HG03342 (cell line): ENCODE results near the gene YTHDF1.

ENCODE experiments used
- ATAC-seq: cut with Tn5 transposase; IDR thresholded peaks from one replicate; pipeline ENCODE4 v1.9.1; 2021; ENCODE audit warnings: mild to moderate bottlenecking, moderate library complexity; ENCODE audit not compliant: unreplicated experiment

The YTHDF1 gene

DNA sequence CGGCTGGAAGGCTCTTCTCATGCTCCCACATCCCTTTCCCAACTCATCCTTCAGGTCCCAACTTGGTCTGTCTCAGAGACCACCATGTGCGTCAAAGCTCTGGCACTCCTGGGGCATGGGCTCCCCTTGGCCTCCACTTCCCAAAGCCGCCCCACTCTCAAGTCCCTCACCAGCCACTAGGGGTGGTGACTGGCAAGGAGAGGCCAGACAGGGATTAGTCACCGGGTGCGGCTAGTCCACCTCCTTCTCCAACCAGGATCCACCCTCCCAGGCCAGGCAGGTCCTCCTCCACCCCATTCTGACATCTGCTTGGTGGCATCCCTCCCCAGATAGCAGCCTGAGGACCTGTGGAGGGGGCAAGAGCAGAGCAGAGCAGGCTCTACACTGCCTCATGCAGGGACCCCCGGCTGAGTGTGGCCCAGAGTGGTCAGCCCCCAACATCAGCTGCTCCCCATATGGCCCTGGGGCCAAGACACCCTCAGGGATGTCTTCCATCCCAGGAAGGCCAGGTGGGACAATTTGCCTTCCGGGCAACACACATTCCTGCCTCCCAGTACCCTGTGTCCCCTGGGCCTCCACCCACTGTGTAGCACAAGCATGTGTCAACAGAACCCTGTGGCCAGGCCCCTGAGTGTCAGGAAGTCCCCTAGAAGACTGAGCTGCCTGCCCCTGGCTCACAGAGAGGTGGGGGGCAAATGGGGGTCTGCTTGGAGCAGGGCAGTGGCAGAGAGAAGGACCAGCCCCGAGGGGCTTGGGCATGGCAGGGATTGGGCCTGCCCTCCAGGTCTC, 29.2 kb downstream of the YTHDF1 start:
- no peak for ATAC-seq

DNA sequence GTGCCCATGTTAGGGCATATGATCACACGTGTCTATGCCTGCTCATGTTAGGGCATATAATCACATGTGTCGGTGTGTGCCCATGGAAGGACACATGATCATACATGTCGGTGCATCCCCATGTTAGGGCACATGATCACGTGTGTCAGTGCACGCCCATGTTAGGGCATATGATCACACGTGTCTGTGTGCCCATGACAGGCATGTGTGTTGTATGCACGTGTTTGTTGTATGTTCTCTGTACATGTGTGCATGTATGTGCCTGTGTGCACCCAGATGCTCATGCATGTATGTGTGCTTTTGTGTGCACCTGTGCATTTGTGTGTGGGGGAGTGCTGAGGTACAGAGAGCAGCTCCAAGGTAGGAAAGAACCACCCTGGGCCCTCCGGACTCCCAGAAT, 29.8 kb downstream of the YTHDF1 start:
- no peak for ATAC-seq

DNA sequence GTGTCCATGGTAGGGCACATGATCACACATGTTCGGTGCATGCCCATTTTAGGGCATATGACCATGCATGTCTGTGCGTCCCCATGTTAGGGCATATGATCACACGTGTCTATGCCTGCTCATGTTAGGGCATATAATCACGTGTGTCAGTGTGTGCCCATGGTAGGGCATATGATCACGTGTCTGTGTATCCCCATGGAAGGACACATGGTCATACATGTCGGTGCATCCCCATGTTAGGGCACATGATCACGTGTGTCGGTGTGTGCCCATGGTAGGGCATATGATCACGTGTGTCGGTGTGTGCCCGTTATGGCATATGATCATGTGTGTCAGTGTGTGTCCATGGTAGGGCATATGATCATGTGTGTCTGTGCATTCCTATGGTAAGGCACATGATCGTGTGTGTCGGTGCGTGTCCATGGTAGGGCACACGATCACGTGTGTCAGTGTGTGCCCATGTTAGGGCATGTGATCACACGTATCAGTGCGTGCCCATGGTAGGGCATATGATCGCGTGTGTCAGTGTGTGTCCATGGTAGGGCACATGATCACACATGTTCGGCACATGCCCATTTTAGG, 30.6 kb downstream of the YTHDF1 start:
- ATAC-seq: no peak

DNA sequence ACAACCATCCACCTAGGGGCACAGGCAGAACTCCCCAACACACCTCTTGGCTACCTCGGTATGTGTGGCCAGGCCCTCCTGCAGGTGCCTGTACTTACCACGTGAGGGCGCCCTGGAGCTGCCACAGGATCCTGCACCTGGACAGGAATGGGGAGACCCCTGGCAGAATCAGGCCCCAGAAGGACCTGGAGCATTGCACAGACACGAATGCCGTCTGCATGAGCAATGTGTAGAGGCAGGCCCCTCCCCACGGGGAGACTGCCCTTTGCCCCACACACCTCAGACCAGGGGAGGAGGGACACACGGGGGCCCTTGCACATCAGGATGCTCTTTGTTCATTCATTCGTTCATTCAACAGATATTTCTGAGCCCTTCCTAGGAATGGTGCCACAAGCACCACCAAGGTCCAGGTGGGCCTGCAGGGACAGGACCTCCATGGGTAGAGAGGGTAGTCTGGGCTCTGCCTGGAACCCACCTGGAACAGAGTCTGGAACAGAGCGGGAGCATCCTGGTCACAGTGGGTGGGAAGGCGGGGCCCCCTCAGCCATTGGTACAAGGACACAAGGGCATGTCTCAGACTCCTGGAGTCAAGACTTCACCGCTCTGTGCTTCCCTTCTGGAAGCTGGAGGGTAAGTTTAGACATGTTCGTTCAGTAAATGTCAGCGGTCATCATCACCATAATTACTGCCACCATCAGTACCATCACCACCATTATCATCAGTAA, 32.3 kb downstream of the YTHDF1 start:
- no peak for ATAC-seq

DNA sequence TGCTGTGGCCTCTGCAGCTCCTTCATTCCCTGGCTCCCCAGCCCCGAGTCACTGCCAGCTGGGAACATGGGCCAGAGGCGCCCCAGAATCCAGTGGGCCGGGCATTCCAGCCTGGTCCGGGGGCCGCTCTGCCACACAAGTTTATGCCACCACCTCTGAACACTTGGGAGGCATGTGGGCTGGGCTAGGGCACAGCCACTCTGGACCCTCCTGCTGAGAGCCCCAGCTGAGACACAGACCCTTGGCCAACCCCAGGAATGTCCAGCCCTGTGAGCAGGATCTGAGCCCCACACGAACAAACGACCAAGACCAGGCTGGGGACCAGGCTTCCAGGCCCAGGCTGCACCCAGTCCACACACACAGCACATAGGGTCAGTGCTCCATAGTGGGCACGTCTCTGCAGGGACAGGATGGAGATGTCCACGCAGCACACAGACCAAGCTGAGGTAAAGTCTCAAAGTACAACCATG, 33.0 kb downstream of the YTHDF1 start:
- ATAC-seq: no peak

DNA sequence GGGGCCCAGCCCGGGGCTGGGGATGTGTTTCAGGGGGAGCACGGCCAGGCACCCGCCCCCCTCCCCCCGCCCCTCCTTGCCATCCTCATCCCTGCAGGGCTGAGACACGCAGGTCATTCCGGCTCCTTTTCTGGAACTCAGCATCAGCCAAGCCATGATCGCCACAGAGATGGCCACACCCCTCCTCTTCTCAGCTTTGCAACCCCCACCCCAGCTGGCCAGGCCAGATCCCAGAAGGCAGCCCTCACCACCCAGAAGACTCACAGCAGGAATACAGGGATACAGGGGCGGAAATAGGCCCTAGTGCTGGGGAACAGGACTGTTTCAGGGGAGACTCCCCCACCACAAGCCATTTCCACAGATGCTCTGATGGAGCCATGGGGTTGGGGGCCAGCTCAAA, 33.5 kb downstream of the YTHDF1 start:
- no peak for ATAC-seq

DNA sequence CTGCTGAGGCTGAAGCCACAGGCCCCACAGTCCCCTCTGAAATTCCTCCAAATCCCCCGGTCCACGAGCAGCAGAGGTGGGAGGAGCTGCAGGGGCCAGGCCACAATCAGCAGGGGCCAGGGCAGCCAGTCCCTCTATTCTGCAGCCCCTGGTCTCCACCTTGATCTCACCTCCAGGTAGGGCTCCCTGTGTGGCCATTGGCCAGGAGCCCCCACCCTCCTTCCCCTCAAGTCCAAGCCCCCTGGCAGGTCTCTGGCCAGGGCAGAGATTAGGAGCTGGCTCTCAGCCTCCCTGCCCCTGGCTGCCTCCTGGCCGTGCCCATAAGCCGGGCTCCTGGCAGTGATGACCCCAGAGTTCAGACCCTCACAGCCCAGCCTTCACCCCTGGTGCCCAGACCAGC, 34.7 kb downstream of the YTHDF1 start:
- ATAC-seq: no peak

DNA sequence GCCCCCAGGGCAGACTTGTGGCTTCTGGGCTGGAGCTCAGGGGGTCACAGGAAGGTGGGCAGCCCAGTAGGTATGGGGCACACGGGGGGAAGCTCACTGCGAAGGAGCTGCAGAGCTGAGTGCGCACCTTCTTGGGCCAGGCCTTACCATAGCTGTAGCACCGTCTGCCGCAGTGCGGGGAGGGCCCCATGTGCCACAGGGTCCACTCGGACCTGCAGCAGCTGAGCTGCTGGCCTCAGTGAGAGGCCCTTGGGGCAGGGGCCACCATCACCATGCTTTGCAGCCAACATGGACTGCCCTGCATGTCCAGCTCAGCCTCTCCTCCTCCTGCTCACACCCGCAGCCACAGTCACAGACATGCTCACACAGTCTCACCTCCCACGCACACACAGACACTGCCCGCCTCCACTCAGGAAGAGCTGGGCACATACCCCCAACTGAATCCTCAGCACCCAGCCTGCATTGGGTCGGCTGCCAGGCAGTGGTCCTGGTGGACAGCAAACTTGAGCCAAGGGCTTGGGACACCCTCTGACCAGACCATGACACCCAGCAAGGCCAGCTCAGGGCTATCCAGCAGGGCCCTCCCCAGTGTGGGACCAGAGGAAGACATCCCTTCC, 35.3 kb downstream of the YTHDF1 start:
- ATAC-seq: no peak

DNA sequence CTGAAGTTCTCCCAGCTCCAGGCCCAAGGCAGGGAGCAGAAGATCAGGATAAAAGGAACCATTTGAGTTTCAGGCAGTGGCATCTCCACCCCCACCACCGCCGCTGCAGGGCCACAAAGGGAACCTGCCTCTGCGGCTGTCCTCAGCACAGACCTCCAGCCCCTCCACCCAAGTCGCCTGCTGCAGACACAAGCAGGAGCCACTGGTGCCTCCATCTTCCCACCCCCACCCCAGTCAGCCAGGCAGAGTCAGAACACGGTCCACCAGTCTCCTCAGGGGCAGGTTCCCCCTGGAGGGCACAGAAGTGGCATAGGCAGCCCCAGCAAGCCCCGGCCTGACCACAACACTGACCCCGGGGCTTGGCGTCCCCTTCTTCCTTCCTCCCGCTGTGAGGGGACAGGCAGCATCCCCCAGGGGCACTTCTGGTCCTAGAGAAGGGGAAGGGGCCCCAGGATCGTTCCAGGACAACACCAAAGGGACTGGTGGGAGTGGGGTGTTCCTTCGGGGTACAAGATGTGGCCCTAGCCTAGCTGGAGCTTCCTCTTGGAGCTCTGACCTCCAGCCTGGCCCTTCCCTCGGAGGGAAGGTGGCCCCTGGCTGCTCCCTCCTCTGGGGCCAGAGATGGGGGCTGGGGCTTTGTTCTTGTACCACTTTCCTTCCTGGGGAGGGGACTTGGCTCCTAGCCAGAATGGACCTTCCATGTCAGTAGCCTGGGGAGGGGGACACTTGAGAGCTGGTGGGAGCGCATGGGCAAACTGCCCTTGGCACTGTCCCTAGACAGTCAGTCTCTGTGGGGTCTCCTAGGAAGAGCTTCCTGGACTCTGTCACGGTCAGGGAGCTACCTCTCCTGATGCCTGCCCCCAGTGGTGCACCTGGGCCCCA, 36.0 kb downstream of the YTHDF1 start:
- no peak for ATAC-seq

DNA sequence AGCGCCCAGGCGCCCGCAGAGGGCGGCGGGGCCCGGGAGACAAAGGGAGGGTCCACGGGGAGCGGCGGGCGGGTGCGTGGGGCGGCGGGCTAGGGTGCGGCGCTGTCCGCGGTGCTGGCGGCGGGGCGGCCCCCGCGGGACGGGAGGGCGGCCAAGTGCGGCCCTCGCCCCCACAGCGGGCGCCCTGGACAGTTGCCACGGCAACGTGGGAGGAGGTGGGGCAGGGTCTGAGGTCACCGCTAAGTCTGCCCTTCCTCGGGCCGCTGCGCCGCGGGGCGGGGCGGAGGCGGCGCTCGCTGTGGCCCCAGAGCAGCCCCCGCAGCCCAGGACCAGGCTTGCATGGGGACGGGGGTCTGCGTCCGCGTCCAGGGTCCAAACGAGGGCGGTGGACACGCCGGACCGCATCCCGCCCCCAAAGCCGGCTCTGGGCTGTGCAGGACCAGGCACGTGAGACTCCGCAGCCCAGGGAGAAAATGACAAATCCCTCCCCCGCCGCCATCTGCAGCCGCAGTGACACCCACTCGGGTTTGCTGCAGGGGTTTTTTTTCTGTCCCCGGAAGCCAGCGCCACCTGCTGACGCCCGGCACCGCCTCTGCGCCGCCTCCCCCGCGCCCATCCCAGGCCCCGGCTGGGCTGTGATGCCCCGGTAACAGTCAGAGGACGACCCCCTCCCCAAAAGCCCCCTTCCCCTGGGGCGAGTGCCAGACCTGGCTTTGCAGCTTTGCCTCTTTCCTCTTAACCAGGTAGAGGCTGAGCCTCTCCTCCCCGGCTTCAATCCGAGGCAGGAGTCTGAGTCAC, 36.8 kb downstream of the YTHDF1 start:
- ATAC-seq: no peak

DNA sequence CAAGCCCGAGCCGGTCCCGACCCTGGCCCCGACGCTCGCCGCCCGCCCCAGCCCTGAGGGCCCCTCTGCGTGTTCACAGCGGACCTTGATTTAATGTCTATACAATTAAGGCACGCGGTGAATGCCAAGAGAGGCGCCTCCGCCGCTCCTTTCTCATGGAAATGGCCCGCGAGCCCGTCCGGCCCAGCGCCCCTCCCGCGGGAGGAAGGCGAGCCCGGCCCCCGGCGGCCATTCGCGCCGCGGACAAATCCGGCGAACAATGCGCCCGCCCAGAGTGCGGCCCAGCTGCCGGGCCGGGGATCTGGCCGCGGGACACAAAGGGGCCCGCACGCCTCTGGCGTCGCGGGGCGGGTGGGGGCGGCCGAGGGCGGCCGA, 37.5 kb downstream of the YTHDF1 start:
- no peak for ATAC-seq

DNA sequence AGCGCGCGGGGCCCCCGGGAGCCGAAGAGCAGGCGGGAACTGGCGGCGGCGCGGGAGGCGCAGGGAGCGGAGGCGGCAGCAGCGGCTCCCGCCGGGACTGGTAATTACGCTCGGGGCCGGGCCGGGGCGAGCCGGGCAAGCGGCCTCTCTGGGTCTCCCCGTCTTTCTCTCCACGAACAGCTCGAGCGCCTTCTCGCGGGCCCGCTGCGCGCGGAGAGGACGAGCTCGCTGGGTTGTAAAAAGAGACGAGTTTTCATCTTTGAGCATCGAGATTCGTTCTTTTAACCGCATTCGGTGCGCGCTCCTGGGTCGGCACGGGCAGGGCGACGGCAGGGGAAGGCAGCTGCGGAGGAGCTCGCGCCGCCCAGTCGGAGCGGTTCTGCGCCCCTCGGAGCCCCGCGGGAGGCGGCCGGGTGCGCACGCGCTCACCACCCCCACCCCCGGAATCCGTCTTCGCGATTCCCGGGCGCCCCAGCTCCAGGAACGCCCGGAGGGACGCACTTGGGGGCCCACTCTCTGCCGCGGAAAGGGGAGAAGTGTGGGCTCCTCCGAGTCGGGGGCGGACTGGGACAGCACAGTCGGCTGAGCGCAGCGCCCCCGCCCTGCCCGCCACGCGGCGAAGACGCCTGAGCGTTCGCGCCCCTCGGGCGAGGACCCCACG, 38.0 kb downstream of the YTHDF1 start:
- ATAC-seq: no peak

DNA sequence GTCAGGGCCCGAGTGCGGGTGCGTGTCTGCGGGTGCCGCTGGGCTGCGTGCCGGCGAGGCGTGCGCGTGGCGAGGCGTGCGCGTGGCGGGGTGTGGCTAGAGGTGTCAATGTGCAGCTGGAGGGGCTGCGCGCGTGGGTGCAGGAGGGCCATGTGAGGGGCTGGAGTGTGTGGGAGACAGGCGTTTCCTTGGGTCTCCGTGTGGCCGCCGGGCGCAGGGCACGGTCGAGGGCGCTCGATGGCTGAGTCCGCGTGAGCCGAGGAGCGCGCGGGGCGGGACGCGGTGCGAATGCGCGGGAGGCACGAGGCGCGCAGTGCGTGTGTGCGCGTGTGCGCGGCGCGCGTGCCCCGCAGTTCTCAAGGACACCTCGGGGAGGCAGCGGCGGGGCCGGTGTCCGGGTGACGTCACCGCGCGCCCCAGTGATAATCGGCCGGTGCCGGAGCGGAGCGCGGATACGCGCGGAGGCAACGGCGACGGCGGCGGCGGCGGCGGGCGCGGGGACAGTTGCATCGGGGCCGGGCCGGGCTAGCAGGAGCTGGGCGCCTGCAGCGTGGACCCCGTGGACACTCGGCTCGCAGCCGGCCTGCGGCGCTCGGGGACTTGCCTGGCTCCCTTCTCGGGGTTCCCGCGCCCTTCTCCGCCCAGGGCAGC, 38.7 kb downstream of the YTHDF1 start:
- ATAC-seq: no peak

DNA sequence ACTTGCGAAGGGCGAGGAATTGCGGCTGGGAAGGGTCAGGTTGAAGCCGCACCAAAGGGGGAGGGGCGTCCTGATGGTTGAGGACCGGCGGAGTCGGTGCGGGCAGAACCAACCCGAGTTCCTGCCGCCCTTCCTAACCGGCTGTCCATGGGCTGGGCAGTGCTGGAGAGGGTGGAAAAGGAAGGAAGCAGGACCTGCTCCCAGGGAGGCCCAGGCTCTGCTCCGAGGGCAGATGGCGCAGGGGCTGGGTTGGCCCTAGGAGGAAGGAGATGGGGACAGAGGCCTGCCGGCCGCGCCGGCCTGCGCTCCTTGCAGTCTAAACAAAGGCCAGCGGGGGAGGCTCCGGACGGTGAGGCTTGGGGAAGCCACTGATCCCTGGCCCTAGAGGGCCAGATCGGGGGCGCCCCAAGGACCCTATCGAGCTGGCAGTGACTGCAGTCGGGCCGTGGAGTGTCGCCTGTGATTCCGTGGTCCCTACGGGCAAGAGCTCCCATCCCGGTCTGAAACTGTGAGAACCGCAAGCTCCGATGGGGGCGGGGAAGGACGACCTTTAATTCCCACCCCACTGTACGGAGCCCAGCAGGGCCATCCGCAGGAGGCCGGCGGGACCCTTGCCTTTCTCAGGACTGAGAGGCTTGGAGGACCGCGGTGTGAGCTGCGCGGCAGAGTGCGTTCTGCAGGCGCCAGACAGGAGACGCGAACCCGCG, 39.4 kb downstream of the YTHDF1 start:
- ATAC-seq: no peak

DNA sequence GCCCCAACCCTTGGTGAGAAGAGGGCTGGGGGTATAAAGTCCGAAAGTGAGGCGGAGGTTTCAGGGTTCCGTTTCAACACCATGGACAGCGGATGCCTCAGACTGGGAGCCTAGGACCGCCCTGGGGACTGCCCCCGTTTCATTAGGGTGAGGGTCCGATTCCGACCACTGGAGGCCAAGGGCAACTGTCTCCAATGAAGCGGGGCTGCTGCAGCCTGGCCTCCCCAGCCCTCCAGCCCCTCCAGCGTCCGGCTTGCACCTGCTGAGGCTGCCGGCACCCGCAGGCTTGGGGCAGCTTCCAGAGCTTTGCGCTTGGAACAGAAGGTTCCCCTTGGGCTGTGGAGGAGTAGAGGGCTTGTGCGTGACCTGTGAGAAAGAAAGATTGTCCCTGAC, 39.9 kb downstream of the YTHDF1 start:
- ATAC-seq: no peak

DNA sequence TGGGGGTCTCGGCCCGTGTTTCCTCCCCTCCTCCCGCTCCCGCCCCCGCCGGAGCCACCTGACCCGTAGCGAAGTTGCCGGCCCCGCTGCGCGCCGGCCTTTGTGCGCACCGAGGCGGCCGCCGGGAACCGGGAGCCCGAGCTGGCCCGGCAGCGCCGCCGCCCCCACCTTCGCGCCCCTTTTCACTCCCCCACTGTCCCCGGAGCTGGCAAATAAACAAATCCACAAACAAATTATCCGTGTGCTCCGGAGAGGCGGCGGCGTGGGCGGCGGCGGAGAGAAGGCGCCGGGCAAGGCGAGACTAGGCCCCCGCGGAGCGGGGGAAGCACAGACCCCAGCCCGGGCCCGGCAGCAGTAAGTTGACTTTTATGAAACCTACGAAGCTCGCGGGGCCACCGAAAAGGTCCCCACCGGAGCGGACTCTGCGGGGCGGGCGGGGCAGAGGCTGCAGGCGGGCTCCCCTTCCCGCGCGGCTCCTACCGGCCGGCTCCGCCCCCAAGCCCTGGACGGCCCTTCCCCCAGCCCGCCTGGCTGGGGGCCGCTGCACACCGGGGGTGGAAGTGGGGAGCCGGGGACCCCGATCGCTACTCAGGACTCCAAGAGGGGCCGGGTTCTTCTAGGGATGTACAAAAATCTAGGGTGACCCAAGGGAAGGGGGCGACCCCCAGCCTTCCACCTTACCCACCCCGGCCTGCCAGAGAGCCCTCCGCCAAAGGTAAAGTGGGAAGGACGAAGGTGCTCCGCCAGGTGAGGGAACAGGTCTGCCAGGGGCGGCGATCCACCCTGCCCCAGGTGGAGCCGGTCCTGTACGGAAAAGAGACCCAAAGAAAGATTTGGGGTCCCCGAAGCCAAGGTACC, 40.7 kb downstream of the YTHDF1 start:
- no peak for ATAC-seq

DNA sequence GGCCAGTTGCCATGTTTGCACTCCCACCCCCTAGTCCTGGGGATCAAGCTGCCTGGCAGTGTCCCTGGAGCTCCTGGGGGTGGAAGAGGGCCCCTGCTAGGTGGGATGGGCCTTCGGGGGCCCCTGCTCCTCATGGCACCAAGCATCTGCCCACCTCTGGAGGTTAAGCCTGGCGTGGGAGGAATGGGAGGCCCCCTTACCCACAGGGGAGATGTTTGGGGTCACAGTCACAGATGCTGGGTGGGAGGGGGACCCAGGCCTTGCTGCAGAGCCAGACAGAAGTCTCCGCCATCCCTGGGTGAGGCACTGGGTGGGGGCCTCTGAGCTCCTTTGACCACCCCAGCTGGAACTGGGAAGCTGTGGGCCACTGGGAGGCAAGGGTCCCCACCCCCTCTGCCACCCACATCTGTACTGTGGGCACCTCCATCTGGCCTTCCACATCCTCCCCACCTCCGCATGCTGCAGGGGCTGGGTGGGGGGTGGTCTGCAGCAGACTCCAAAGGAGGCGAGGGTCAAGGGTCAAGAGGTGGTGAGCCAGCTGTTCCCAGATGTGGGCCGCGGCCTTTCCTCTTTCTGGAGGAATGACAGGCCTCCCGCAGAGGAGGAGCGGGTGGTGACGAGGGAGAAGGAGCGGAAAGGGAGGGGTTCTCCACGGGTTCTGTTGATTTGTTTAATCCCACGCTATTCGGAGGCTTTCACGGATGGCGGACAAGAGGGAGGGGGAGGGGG, 41.5 kb downstream of the YTHDF1 start:
- no peak for ATAC-seq
